Chondrocyte (in vitro differentiated cells): ENCODE measurements around the gene LRRC10B. TPM values are rescaled to one million over a fixed set of nuclear protein-coding genes. Genes with fewer than 3 reads are reported as not detected.
"Not testable (repeated sequence)": the region's sequence is repeated elsewhere in the genome, so short reads cannot be mapped to it uniquely, and the experiment has no call there.

ENCODE experiments used
- DNase-seq: peaks from one replicate; pipeline ENCODE4 v3.0.0; 2021; ENCODE audit warnings: mixed read lengths, low spot score
- H3K27ac Mint-ChIP-seq: one replicate; pipeline ENCODE4 v1.8.0; 2021; ENCODE audit warnings: mild to moderate bottlenecking, moderate library complexity, mixed read lengths; ENCODE audit not compliant: unreplicated experiment
- H3K27me3 Mint-ChIP-seq: 2 replicates; pipeline ENCODE4 v1.8.0; 2021; ENCODE audit warnings: low read depth, mixed read lengths
- H3K36me3 Mint-ChIP-seq: 2 replicates; pipeline ENCODE4 v1.8.0; 2021; ENCODE audit warnings: low read depth, mixed read lengths
- H3K4me1 Mint-ChIP-seq: 2 replicates; pipeline ENCODE4 v1.8.0; 2021; ENCODE audit warnings: low read depth, mild to moderate bottlenecking, mixed read lengths
- H3K4me3 Mint-ChIP-seq: one replicate; pipeline ENCODE4 v1.8.0; 2021; ENCODE audit warnings: mild to moderate bottlenecking, moderate library complexity, mixed read lengths; ENCODE audit not compliant: unreplicated experiment
- H3K9me3 Mint-ChIP-seq: 2 replicates; pipeline ENCODE4 v1.8.0; 2021; ENCODE audit warnings: low read depth, mixed read lengths
- total RNA-seq: library from RNA; stranded (reverse); gene quantifications from 3 replicates; pipeline ENCODE4 v1.2.1, GENCODE V29; 2021
- TF ChIP-seq, protein P1 (sequence below): fragments of 200-600 bp; sonication (generic); IDR thresholded peaks from 2 replicates; pipeline ENCODE4 v1.5.0; 2021; ENCODE audit warnings: antibody characterized with exemption, mild to moderate bottlenecking, moderate library complexity

Gene LRRC10B
- total RNA-seq, 1 donor from 2014 or later = 0.10 TPM

GRCh38 chr11:61476371-61476770 is 32.2 kb upstream of the LRRC10B start:
- peaks cover 5% of the 10 kb centered on the region for H3K9me3 Mint-ChIP-seq
- H3K4me1 Mint-ChIP-seq = peaks cover 25% of the 10 kb centered on the region
- TF ChIP-seq, protein P1, sequence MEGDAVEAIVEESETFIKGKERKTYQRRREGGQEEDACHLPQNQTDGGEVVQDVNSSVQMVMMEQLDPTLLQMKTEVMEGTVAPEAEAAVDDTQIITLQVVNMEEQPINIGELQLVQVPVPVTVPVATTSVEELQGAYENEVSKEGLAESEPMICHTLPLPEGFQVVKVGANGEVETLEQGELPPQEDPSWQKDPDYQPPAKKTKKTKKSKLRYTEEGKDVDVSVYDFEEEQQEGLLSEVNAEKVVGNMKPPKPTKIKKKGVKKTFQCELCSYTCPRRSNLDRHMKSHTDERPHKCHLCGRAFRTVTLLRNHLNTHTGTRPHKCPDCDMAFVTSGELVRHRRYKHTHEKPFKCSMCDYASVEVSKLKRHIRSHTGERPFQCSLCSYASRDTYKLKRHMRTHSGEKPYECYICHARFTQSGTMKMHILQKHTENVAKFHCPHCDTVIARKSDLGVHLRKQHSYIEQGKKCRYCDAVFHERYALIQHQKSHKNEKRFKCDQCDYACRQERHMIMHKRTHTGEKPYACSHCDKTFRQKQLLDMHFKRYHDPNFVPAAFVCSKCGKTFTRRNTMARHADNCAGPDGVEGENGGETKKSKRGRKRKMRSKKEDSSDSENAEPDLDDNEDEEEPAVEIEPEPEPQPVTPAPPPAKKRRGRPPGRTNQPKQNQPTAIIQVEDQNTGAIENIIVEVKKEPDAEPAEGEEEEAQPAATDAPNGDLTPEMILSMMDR = no peak

GRCh38 chr11:61477126-61477525 is 31.4 kb upstream of the LRRC10B start:
- Mint-ChIP-seq H3K9me3 (peaks cover 5% of the 10 kb centered on the region), H3K27ac (no peak overlapping the region), H3K4me3 (no peak overlapping the region), H3K36me3 (peaks cover 9% of the 10 kb centered on the region), H3K27me3 (peaks cover 14% of the 10 kb centered on the region), H3K4me1 (peaks cover 21% of the 10 kb centered on the region)
- no peak for DNase-seq
- TF ChIP-seq, protein P1 = no peak

More at GRCh38 chr11:61476371-61476770, 32.2 kb upstream of the LRRC10B start:
- no peak overlapping the region for H3K4me3 Mint-ChIP-seq
- H3K36me3 Mint-ChIP-seq = peaks cover 9% of the 10 kb centered on the region
- no peak overlapping the region for H3K27ac Mint-ChIP-seq
- H3K27me3 Mint-ChIP-seq = peaks cover 8% of the 10 kb centered on the region
- DNase-seq = no peak

DNA sequence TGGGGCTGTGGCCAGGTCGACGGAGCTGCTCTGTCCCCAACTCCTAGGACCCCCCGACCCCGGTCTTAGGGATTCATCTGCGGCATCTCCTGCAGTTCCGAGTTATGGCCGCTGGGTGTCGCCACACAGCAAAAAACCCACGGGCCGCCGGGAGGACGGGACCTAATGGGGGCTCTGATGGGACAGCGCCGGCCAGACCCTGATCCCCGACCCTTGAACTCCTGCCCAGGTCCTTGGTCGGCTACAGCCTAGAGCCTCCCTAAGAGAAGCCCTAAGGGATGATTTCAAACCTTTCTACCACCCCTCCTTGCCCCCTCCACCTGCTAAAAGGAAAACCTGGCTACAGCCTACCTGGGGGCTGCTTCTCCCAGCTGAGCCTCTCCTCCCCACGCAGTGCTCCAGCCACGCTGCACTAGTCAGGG is 30.8 kb upstream of the LRRC10B start:
- peaks cover 15% of the 10 kb centered on the region for H3K4me1 Mint-ChIP-seq
- peaks cover 9% of the 10 kb centered on the region for H3K36me3 Mint-ChIP-seq
- no peak overlapping the region for H3K27ac Mint-ChIP-seq
- H3K4me3 Mint-ChIP-seq = no peak overlapping the region
- DNase-seq = no peak
- H3K9me3 Mint-ChIP-seq = peaks cover 5% of the 10 kb centered on the region
- TF ChIP-seq, protein P1 = peak; percentile 98
- peaks cover 15% of the 10 kb centered on the region for H3K27me3 Mint-ChIP-seq

- H3K4me1 Mint-ChIP-seq, H3K9me3 Mint-ChIP-seq, H3K4me3 Mint-ChIP-seq, DNase-seq, H3K36me3 Mint-ChIP-seq, H3K27ac Mint-ChIP-seq: not testable (repeated sequence)
- H3K27me3 Mint-ChIP-seq = peaks cover 17% of the 10 kb centered on the region
Observed at GRCh38 chr11:61479360-61480058, 29.0 kb upstream of the LRRC10B start.

GRCh38 chr11:61480261-61480993 is 28.1 kb upstream of the LRRC10B start:
- no peak overlapping the region for H3K27ac Mint-ChIP-seq
- no peak overlapping the region for H3K4me3 Mint-ChIP-seq
- H3K9me3 Mint-ChIP-seq = no peaks in the 10 kb centered on the region
- DNase-seq = no peak
- TF ChIP-seq, protein P1 = no peak
- peaks cover 17% of the 10 kb centered on the region for H3K27me3 Mint-ChIP-seq
- peaks cover 2% of the 10 kb centered on the region for H3K4me1 Mint-ChIP-seq
- no peaks in the 10 kb centered on the region for H3K36me3 Mint-ChIP-seq
